Lower leg skin (tissue), 3 donors: ENCODE data around the gene SYT1.

Experiments
- POLR2A ChIP-seq, 2 donors: fragments of 450-650 bp; IDR thresholded peaks; one replicate each; pipeline ENCODE4 v1.6.1; 2016 to 2017; ENCODE audit warnings: antibody characterized with exemption in 2 of 2, mild to moderate bottlenecking in 1 of 2, moderate library complexity in 1 of 2
- TF ChIP-seq, protein P1 (sequence below), 3 donors: fragments of 450-650 bp; IDR thresholded peaks; one replicate each; pipeline ENCODE4 v1.5.1; 2016; ENCODE audit warnings: antibody characterized with exemption in 3 of 3, mild to moderate bottlenecking in 3 of 3, moderate library complexity in 2 of 3

- TF ChIP-seq, protein P1, sequence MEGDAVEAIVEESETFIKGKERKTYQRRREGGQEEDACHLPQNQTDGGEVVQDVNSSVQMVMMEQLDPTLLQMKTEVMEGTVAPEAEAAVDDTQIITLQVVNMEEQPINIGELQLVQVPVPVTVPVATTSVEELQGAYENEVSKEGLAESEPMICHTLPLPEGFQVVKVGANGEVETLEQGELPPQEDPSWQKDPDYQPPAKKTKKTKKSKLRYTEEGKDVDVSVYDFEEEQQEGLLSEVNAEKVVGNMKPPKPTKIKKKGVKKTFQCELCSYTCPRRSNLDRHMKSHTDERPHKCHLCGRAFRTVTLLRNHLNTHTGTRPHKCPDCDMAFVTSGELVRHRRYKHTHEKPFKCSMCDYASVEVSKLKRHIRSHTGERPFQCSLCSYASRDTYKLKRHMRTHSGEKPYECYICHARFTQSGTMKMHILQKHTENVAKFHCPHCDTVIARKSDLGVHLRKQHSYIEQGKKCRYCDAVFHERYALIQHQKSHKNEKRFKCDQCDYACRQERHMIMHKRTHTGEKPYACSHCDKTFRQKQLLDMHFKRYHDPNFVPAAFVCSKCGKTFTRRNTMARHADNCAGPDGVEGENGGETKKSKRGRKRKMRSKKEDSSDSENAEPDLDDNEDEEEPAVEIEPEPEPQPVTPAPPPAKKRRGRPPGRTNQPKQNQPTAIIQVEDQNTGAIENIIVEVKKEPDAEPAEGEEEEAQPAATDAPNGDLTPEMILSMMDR (IDR thresholded peaks at IDR 0.05), result no peak
- no peak for TF ChIP-seq POLR2A (IDR thresholded peaks at IDR 0.05)
Observed at GRCh38 chr12:79413796-79414195, 549.2 kb downstream of the SYT1 start.
